ENCODE measurements around the gene PLEKHM3. TPM values are rescaled to one million over a fixed set of nuclear protein-coding genes. Genes with fewer than 3 reads are reported as not detected.
A peak's percentile ranks its signal among the peaks of the same experiment; 100 is the strongest.
"Not testable (repeated sequence)": the region's sequence is repeated elsewhere in the genome, so short reads cannot be mapped to it uniquely, and the experiment has no call there.

The PLEKHM3 gene
- total RNA-seq, 1 donor from 2014 or later, result 12.5 TPM

DNA sequence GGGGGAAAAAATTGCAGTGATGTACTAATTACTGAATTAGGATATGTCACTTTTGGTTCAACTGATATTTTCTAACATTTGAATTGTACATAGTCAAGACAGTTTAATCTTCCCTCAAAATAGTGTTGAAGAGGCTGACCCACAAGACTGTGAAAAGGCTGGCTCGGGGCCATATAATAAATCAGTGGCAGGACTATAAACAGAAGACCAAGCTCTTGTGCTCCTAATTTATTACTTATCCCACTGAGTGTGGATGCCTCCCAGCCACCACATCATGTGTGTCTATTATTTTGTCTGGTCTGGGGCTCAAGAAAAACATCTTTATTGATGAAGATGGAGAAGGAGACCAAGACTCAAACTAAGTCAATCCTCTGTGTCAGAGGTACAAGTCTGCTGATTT lies 64.4 kb downstream of the PLEKHM3 start:
- intact Hi-C loops (cut with DNase I), result no loop called here
- DNase-seq (no peak), ATAC-seq (ENCODE audit: poor library complexity) (no peak)

DNA sequence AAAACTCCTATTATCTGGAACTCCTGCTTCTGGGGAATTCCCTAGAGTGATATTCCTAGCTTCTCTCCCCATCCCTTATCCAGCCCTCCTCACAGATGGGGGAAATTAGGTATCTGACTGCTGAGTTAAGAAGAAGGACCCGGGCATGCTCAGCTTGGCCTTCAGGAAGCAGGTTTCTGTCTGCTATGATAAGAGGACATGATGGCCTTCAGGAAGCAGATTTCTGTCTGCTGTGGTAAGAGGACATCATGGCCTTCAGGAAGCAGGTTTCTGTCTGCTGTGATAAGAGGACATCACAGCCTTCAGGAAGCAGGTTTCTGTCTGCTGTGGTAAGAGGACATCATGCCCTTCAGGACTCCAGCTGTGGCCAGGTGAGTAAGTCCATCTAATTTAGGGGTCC lies 65.2 kb downstream of the PLEKHM3 start:
- no peak for DNase-seq
- ATAC-seq (ENCODE audit: poor library complexity), result no peak
- intact Hi-C loops (cut with DNase I), result no loop called here

DNA sequence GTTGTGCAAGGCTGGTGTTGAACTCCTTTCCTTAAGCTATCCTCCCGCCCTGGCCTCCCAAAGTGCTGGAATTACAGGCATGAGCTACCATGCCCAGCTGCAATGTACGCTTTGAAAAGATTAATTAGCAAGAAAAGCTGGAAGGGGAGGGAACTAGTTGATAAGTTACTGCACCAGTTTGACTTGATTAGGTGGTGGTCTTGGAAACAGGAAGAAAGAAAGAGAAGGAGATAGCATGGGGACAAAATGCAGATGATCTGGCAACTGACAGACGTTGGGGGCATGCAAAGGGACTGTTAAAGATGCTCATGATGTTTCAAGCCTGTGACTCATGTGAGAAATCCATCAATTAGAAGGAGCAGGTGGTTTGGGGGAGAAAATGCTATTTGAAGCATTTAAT lies 68.6 kb downstream of the PLEKHM3 start:
- DNase-seq (no peak), ATAC-seq (ENCODE audit: poor library complexity) (no peak)
- intact Hi-C loops (cut with DNase I), result no loop called here

DNA sequence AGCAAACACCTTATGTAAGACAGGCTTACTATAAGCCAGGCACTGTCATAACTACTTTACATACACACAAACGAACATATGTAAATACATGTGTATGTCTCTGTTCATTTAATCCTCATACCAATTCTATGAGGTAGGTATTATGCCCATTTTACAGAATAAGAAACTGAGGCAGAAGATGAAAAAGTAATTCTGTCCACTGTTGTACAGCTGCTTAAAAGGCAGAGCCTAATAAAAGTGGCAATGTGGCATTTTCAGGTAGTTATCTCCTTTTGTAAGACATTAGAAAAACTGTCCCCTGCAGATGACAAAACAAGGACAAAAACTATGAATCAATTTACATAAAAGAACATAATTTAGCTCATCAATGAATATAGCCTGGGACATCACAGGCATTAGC lies 69.9 kb downstream of the PLEKHM3 start:
- intact Hi-C loops (cut with DNase I), result no loop called here
- no peak for ATAC-seq (ENCODE audit: poor library complexity)
- no peak for DNase-seq

DNA sequence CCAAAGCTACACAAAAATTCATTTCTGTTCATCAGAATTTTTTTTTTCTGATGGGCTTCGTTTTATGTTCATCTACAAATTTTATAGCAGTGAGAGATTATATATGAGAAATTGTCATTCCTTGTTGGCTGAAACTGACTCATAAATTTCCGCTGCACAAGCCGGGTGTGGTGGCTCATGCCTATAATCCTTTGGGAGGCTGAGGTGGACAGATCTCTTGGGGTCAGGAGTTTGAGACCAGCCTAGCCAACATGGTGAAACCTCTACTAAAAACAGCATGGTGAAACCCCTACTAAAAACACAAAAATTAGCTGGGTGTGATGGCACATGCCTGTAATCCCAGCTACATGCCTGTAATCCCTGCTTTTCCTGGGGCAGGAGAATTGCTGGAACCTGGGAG lies 72.0 kb downstream of the PLEKHM3 start:
- no peak for ATAC-seq (ENCODE audit: poor library complexity)
- DNase-seq, result no peak
- intact Hi-C loops (cut with DNase I), result no loop called here

DNA sequence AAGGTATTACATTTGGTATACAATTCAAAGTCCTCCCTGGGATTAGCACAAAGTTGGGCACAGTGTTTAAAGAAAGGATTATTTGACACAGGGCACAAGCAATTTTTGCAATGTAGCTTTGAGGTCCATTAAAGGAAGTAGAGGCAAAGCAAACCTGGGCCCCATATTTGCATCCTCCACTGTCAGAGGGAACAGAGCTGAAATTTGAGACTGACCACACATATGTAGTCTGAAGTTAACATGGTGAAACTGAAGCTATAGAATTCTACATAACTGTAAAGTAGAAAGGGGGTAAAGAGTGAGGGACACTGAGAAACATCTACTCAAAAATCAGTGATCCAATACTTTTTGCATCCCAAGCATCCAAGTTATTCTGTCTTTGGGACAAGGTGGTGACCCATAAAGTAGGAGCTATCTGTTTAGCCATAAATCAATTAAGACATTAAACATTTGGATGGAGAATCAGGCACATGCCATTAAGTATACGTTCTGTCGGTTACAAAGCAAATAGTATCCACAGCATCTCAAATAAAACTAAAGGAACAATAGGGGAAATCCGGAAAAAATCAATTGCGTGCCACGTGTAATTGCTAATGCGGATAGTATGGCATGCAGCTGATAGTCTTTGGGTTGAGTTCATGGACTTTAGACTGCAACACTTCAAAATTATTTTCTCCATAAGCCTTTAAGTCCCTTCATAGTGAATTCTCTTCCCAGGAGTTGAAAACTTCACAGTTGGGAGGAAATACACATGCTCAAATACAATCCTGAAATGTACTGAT lies 72.6 kb downstream of the PLEKHM3 start:
- DNase-seq (no peak), ATAC-seq (ENCODE audit: poor library complexity) (no peak)
- intact Hi-C loops (cut with DNase I), result no loop called here

DNA sequence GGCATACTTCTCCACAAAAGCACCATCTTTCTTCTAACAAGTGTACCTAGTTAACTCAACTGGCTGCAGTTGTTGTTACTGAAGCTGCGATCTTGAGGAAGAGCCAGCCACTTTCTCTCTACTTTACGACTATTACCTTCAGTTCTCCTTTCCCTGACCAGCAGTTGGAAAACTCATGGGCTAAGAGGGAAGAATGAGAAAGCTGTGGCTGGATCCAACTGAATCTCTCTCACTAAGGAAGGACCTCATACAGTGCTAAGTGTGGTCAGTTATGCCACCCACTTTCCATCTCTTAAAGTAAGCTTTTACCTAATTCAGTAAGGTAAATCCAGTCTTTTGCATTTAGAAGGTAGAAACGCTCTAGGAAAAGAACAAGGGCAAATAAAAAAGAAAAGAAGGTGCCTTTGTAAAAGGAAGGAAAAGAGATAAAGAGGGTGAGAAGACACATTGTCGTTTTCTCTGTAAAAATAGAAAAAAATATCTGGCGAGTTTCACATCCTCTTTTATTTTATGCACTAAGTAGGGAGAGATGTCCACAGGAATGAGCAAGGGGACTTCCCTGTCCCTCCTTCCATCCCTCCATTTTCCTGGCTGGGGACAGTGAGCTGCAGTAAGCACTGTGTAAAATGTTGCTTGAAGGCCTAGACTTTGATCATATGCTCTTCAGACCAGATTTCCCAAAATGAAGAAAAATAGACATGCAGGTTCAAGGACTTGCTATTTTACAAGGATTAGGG lies 73.4 kb downstream of the PLEKHM3 start:
- ATAC-seq (ENCODE audit: poor library complexity) (no peak), DNase-seq (no peak)
- intact Hi-C loops (cut with DNase I), result no loop called here

DNA sequence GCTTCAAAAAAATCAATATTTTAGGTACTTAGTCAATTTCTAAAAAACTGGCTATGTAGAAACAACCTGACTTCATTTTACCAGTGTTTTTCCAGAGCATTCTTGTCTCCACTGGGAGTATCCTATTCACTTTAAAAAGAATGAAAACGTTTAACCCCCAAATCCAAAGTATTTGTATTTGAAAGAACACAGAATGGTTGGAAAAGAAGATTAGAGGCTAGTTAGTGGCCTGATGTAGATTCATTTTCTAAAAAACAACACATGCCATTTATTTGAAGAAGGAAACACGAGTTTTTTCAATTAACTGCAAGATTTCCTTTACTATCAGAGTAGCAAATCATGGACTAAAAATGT lies 74.6 kb downstream of the PLEKHM3 start:
- ATAC-seq (ENCODE audit: poor library complexity) (no peak), DNase-seq (no peak)
- intact Hi-C loops (cut with DNase I), result no loop called here

DNA sequence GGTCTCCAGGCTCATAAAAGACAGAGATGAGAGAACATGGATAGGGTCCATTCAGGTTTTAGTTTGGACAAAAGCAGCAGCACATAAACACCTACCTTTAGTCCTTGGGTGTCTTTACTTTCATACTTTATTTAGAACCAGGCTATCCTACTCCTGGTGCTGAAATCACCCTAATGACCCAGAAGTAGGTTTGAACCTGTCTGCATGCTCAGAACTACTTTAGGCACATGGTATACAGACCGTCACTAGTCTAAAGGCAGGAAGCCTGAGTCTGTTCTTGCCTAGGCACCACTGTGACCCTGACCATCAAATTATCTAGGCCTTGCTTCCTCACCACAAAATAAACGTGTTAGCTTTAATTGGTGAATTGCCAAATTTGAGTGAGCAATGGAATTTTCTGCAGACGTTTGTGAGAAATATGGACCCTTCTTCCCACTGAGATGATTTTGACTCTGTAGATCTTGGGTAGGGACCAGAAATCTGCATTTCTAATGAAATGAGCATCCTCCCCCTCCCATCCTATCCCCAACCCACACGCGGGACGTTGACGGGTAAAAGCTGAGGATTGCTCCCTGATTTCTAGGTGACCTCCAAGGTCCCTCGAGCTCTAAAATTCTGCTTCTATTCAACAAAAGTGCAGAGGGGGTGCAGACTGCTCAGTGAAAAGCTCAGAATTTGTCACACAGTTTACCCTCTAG lies 75.1 kb downstream of the PLEKHM3 start:
- no peak for DNase-seq
- intact Hi-C loops (cut with DNase I), result no loop called here
- no peak for ATAC-seq (ENCODE audit: poor library complexity)

DNA sequence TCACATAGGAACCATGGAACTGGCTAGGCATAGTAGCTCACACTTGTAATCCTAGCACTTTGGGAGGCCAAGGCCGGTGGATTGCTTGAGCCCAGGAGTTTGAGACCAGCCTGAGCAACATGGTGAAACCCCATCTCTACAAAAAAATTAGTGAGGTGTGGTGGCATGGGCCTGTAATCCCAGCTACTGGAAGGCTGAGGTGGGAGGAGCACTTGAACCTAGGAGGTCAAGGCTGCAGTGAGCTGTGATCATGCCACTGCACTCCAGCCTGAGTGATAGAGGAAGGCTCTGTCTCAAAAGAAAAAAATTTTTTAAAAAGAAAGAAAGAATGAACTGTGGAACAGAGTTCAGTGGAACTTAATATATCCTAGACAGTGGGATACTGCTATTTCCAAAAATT lies 76.1 kb downstream of the PLEKHM3 start:
- ATAC-seq (ENCODE audit: poor library complexity); DNase-seq; intact Hi-C loops (cut with DNase I): not testable (repeated sequence)

DNA sequence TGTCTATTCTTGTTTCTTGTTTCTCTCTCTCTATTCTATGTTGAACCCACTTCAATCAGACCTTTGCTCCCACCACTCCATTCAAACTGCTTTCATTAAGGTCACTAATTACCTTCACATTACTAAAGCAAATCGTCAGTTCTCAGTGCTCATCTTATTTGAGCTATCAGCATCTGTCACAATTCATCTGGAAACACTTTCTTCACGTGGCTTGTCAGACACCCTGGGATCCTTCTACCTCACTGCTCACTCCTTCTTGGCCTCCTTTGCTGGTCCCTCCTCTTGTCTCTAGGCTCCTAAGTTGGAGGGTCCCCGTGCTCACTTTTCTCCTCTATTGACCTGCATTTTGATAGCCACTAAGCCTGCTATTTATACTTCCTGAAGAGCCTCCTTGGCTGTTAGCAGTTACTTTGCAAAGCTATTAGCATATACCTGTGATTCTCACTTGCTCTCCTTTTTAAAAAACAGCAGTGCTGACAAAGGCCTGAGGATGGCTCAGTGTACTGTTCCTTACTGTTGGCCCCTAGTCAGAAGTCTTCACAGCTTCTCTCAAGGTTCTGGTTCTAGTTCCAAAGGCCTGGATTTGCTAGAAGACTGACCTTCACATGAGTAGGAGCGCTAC lies 80.2 kb downstream of the PLEKHM3 start:
- intact Hi-C loops (cut with DNase I), result no loop called here
- DNase-seq (no peak), ATAC-seq (ENCODE audit: poor library complexity) (no peak)

DNA sequence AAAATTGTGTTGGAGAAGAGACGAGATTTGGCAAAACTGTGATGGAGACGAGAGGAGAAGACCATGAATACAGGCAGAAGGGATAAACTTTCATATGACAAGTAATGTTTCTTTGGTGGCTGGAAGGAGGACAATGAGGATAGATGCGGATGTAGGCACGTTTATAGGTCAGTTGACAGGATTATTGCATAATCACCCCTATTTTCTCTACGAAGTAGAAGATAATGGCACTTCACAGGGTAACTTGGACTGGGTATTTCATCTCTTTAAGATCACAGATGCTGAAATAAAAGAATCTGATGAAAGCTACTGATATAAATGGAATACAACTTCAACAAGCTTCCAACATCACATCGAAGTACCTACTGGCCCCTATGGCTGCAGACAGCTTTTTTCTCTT lies 81.0 kb downstream of the PLEKHM3 start:
- ATAC-seq (ENCODE audit: poor library complexity), result no peak
- DNase-seq, result no peak
- intact Hi-C loops (cut with DNase I), result no loop called here

DNA sequence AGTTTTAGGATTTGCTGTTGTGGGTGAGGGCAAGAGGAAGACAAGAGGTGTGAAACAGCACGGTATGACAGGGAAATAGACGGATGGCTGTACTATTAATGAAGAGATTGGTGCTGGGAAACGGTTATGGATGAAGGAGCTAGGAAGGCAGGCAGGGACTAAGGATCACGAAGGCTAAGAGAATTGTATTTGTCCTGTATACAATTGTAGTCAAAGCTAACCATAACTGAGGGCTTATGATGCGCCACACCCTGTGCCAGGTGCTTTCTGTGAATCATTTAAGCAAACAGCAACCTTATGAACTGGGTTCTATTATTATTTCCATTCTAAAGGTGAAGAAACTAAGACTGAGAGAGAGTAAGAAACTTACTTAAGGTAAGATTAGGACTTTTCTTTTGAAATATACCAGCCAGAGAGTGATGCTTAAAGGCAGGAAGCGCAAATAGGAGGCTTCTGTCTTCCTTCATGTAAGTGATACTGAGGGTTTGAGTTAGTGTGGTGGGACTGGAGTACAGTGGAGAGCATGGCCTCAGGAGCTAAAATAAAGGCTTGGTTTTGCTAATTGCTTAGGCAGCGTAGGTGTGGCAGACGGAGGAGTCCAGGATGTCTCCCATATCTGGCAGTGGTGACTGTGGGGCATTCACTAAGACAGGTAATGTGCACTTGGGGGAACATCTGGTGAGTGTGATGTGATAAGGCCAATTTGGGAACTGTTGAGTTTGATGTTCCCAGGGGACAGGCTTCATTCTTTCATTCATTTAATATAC lies 85.8 kb downstream of the PLEKHM3 start:
- intact Hi-C loops (cut with DNase I), result no loop called here
- peak; percentile 37 for ATAC-seq (ENCODE audit: poor library complexity)

DNA sequence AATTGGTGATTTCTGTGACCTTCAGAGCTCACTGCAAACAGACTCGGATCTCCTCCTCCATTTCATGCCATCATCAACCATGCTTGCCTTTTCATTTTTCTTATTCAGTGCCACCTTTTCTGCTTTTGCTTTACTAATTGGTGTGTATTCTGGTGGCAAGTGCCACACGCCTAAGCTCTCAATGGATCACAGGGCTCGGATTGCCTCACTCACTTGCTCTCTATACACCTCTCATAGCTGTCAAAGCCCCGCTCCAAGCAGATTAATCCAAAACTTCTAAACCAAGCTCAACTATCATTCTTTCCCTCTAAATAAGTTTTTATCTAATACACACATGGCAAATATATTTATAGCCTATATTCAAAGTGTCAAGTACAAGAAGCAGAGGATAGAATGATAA lies 86.4 kb downstream of the PLEKHM3 start:
- intact Hi-C loops (cut with DNase I), result no loop called here
- ATAC-seq (ENCODE audit: poor library complexity) (peak; percentile 75), DNase-seq (no peak)

More for the DNA sequence above, 85.8 kb downstream of the PLEKHM3 start:
- DNase-seq, result no peak

DNA sequence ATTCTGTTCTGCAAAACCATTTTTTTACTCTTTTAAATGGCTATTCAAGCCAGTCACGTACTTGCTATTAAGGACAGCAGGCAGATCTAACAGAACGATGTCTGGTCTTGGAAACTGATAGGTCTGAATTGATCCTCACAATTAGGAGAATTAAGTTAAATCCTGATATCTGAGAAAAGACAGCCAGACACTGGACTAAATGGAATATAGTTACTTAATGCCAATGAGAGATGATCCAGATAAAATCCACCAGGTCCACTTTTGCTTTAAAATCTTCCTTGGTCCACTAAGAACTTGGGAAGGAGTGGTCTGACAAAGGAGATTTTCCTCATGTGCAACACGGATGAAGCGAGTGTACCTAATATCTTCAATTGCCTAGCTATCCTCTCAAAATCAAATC lies 86.9 kb downstream of the PLEKHM3 start:
- DNase-seq (no peak), ATAC-seq (ENCODE audit: poor library complexity) (no peak)
- intact Hi-C loops (cut with DNase I), result no loop called here

DNA sequence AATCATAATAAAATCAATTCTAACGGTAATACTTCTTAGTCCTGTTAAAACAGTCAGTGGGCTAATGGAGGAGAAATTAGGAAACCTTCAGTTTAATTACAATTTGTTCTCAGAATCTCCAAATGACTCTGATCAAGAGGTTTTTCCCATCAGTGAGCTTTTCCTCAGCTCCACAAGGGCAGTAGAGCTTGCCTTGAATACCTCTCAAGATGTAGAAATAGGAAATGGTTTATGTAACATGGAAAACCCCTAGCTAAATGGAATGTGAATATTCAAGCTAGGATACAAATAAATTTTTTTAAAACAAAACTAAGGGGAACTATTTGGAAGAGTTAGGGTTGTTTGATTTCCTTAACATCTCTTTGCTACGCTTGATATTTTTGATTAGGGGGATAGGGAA lies 87.5 kb downstream of the PLEKHM3 start:
- ATAC-seq (ENCODE audit: poor library complexity), result no peak
- intact Hi-C loops (cut with DNase I), result no loop called here
- DNase-seq, result no peak

DNA sequence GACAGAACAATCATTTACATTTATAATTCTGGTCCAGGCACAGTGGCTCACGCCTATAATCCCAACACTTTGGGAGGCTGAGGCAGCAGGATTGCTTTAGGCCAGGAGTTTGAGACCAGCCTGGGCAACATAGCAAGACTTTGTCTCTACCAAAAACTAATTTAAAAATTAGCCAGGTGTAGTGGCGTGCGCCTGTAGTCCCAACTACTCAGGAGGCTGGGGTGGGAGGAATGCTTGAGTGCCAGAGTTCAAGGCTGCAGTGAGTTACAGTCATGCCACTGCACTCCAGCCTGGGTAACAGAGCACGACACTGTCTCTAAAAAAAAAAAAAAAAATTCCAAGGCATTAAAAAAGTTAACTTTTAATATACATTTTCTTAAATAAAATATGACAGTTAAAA lies 88.1 kb downstream of the PLEKHM3 start:
- DNase-seq, result no peak
- intact Hi-C loops (cut with DNase I), result no loop called here
- ATAC-seq (ENCODE audit: poor library complexity), result no peak

DNA sequence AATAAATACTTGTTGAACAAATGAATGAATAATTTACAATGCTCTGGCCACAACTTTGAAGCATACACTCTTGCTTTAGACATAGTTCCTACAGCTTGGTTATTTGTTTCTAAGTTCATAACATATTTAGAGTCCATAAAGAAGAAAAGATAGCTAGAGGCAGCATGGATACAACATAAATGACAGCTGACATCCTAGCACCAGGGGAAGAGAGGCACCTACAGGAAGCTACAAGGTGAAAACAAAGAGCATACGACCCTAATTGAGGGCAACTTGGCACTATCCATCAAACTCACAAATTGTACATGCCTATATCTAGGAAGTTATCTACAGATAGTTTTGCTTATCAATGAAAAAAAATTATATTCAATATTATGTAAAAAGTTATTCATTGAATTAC lies 88.9 kb downstream of the PLEKHM3 start:
- intact Hi-C loops (cut with DNase I), result no loop called here
- ATAC-seq (ENCODE audit: poor library complexity) (no peak), DNase-seq (no peak)

DNA sequence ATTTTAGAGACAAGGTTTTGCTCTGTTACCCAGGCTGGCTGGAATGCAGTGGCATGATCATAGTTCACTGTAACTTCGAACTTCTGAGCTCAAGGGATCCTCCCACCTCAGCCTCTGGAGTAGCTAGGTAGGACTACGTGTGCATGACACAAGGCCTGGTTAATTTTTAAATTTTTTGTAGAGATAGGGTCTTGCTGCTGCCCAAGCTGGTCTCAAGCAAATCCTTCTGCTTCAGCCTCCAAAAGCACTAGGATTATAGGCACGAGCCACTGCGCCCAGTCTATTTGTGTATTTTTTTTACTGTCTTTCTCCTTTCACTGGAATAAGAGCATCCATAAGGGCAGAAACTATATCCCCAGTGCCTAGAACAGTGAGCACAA lies 89.3 kb downstream of the PLEKHM3 start:
- DNase-seq, result no peak
- intact Hi-C loops (cut with DNase I), result no loop called here
- no peak for ATAC-seq (ENCODE audit: poor library complexity)
